Endothelial cell of umbilical vein (primary cell): ENCODE data around the gene DMD.

ENCODE experiments used
- EZH2 ChIP-seq: IDR thresholded peaks from 2 replicates; pipeline ENCODE4 v1.6.1; 2012; ENCODE audit warnings: borderline replicate concordance, low read depth, mild to moderate bottlenecking, moderate library complexity, low read length, inconsistent platforms; ENCODE audit not compliant: severe bottlenecking
- MYC ChIP-seq: IDR thresholded peaks from one replicate; pipeline ENCODE4 v1.6.1; 2011; ENCODE audit warnings: mild to moderate bottlenecking, low read depth, low read length
- TF ChIP-seq, protein P1 (sequence below), 2 donors: IDR thresholded peaks; 1 replicate in 1 of 2; 2 replicates in 1 of 2; pipeline ENCODE4 v1.5.1; 2011; ENCODE audit warnings: low read length in 2 of 2, mild to moderate bottlenecking in 2 of 2, moderate library complexity in 2 of 2, control low read depth in 1 of 2, inconsistent platforms in 1 of 2, low read depth in 1 of 2; ENCODE audit not compliant: insufficient read depth in 1 of 2; ENCODE audit errors: extremely low read depth in 1 of 2
- TF ChIP-seq, protein P2 (sequence below): IDR thresholded peaks from 2 replicates; pipeline ENCODE4 v1.6.1; 2011; ENCODE audit not compliant: insufficient read depth, insufficient read length

DNA sequence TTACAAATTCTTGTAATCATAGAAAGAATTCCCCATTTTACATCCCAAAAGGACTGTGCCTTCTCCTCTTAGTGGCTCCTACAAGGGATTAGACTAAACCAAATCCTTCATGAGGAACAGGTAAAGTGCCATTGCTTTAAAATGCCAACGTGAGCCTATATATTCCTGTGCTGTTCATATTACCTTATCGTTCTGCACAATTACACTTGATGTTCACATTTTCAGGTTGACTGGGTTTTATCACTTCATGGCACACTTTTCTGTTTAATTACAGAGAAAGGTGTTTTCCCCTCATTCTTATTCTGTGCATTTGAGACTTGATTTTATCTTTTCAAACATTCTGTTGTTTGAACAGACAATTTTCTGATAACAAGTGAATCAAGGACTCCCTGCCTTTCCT lies 1493.9 kb downstream of the DMD start:
- TF ChIP-seq, protein P1, sequence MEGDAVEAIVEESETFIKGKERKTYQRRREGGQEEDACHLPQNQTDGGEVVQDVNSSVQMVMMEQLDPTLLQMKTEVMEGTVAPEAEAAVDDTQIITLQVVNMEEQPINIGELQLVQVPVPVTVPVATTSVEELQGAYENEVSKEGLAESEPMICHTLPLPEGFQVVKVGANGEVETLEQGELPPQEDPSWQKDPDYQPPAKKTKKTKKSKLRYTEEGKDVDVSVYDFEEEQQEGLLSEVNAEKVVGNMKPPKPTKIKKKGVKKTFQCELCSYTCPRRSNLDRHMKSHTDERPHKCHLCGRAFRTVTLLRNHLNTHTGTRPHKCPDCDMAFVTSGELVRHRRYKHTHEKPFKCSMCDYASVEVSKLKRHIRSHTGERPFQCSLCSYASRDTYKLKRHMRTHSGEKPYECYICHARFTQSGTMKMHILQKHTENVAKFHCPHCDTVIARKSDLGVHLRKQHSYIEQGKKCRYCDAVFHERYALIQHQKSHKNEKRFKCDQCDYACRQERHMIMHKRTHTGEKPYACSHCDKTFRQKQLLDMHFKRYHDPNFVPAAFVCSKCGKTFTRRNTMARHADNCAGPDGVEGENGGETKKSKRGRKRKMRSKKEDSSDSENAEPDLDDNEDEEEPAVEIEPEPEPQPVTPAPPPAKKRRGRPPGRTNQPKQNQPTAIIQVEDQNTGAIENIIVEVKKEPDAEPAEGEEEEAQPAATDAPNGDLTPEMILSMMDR (IDR thresholded peaks at IDR 0.05; ENCODE audit: extremely low read depth in 1 of 2, insufficient read depth in 1 of 2, low read depth in 1 of 2, low read length in 2 of 2) = no peak
- TF ChIP-seq, protein P2, sequence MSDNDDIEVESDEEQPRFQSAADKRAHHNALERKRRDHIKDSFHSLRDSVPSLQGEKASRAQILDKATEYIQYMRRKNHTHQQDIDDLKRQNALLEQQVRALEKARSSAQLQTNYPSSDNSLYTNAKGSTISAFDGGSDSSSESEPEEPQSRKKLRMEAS = no peak
- TF ChIP-seq MYC (no peak), EZH2 (no peak)
